Lower lobe of right lung (tissue), 2 donors: Measurements from ENCODE around the gene CDC14B. TPM values are rescaled to one million over a fixed set of nuclear protein-coding genes. Genes with fewer than 3 reads are reported as not detected.
"Not testable (repeated sequence)": the region's sequence is repeated elsewhere in the genome, so short reads cannot be mapped to it uniquely, and the experiment has no call there.

ENCODE experiments used
- ATAC-seq, 2 donors: fragments of 200-7000 bp; cut with Tn5 transposase; one replicate each; pipeline ENCODE4 v1.9.1; 2020 to 2022; ENCODE audit warnings: mild to moderate bottlenecking in 2 of 2, moderate library complexity in 2 of 2
- DNase-seq: peaks from one replicate; pipeline ENCODE4 v3.0.0-alpha.2; 2020
- H3K27ac ChIP-seq: fragments of 200-600 bp; one replicate; pipeline ENCODE4 v1.8.0; 2022
- H3K27me3 ChIP-seq: fragments of 200-600 bp; one replicate; pipeline ENCODE4 v1.8.0; 2022; ENCODE audit warnings: low read depth
- H3K36me3 ChIP-seq: fragments of 200-600 bp; one replicate; pipeline ENCODE4 v1.8.0; 2022; ENCODE audit warnings: mild to moderate bottlenecking
- H3K4me1 ChIP-seq: fragments of 200-600 bp; one replicate; pipeline ENCODE4 v1.8.0; 2022
- H3K4me3 ChIP-seq: fragments of 200-600 bp; one replicate; pipeline ENCODE4 v1.8.0; 2022; ENCODE audit warnings: mild to moderate bottlenecking
- H3K9me3 ChIP-seq: fragments of 200-600 bp; one replicate; pipeline ENCODE4 v1.8.0; 2022
- CTCF ChIP-seq: fragments of 200-600 bp; IDR thresholded peaks from one replicate; pipeline ENCODE4 v1.8.0; 2022; ENCODE audit warnings: antibody characterized with exemption, mild to moderate bottlenecking
- intact Hi-C: fragments of 100-400 bp; cut with DNase I; formaldehyde crosslinking; loops from one replicate; pipeline ENCODE4 v1.11.0; 2022
- total RNA-seq: library from RNA; stranded (reverse); fragmentation: NEBNext Ultra II Directional; extraction: Animal tissue kit (Norgen Biotek cat#: 25700); gene quantifications from one replicate; pipeline ENCODE4 v1.2.1, GENCODE V29; 2021
- donor health status: DM: no; HTN: yes; CAD: no; lungs with severe emphysema.

Gene CDC14B
- total RNA-seq, 1 donor from 2014 or later = 16.0 TPM

GRCh38 chr9:96508227-96508940 lies 111.3 kb downstream of the CDC14B start:
- Histone ChIP-seq H3K4me1 (peaks cover under 1% of the 10 kb centered on the region), H3K36me3 (peaks cover 12% of the 10 kb centered on the region), H3K4me3 (no peak overlapping the region), H3K27ac (no peak overlapping the region), H3K9me3 (no peaks in the 10 kb centered on the region), H3K27me3 (no peaks in the 10 kb centered on the region)
- no peak for ATAC-seq
- intact Hi-C loops = no loop called here
- TF ChIP-seq CTCF = no peak
- DNase-seq = no peak

- H3K4me3 ChIP-seq = no peak overlapping the region
- no peak for TF ChIP-seq CTCF
Observed at GRCh38 chr9:96505316-96505991, 114.2 kb downstream of the CDC14B start.

GRCh38 chr9:96503918-96504317 lies 115.7 kb downstream of the CDC14B start:
- Histone ChIP-seq H3K36me3 (peaks cover 13% of the 10 kb centered on the region), H3K4me3 (no peak overlapping the region), H3K4me1 (no peaks in the 10 kb centered on the region), H3K27ac (no peak overlapping the region), H3K27me3 (no peaks in the 10 kb centered on the region), H3K9me3 (no peaks in the 10 kb centered on the region)
- ATAC-seq = no peak
- intact Hi-C loops = no loop called here
- DNase-seq = no peak
- TF ChIP-seq CTCF = no peak

More at GRCh38 chr9:96505316-96505991, 114.2 kb downstream of the CDC14B start:
- Histone ChIP-seq H3K27ac (no peak overlapping the region), H3K4me1 (no peaks in the 10 kb centered on the region), H3K9me3 (no peaks in the 10 kb centered on the region), H3K36me3 (peaks cover 12% of the 10 kb centered on the region), H3K27me3 (no peaks in the 10 kb centered on the region)
- no peak for DNase-seq
- peak; percentile 75 to 96 for ATAC-seq
- intact Hi-C loops = no loop called here

GRCh38 chr9:96503374-96503748 lies 116.3 kb downstream of the CDC14B start:
- intact Hi-C loops, ATAC-seq, H3K9me3 ChIP-seq: not testable (repeated sequence)

GRCh38 chr9:96502539-96503373 lies 116.9 kb downstream of the CDC14B start:
- DNase-seq (no peak), ATAC-seq (no peak)
- Histone ChIP-seq H3K9me3 (no peaks in the 10 kb centered on the region), H3K36me3 (peaks cover 13% of the 10 kb centered on the region), H3K27me3 (no peaks in the 10 kb centered on the region), H3K4me3 (no peak overlapping the region), H3K27ac (no peak overlapping the region), H3K4me1 (no peaks in the 10 kb centered on the region)
- intact Hi-C loops = no loop called here
- no peak for TF ChIP-seq CTCF

More at GRCh38 chr9:96503374-96503748, 116.3 kb downstream of the CDC14B start:
- H3K27ac ChIP-seq, H3K27me3 ChIP-seq, H3K4me1 ChIP-seq, DNase-seq, H3K4me3 ChIP-seq: not testable (repeated sequence)
- H3K36me3 ChIP-seq = peaks cover 13% of the 10 kb centered on the region
